Osteoblast (primary cell): ENCODE data around the gene ACTR10. TPM values are rescaled to one million over a fixed set of nuclear protein-coding genes. Genes with fewer than 3 reads are reported as not detected.
A peak's percentile ranks its signal among the peaks of the same experiment; 100 is the strongest.

Experiments used
- DNase-seq: peaks from one replicate; pipeline ENCODE4 v3.0.0; 2011; ENCODE audit warnings: low spot score, mixed read lengths; ENCODE audit not compliant: insufficient read length; ENCODE audit errors: missing footprints
- H2AFZ ChIP-seq: 2 replicates; pipeline ENCODE4 v1.6.0; 2011; ENCODE audit warnings: mild to moderate bottlenecking, low read length
- H3K27ac ChIP-seq: 2 replicates; pipeline ENCODE4 v1.5.1; 2011; ENCODE audit warnings: mild to moderate bottlenecking, low read depth, low read length, moderate library complexity
- H3K27me3 ChIP-seq: 2 replicates; pipeline ENCODE4 v1.6.0; 2012; ENCODE audit warnings: mild to moderate bottlenecking, control low read depth, inconsistent platforms, low read length, moderate library complexity; ENCODE audit not compliant: insufficient read depth
- H3K36me3 ChIP-seq: 2 replicates; pipeline ENCODE4 v1.5.1; 2011; ENCODE audit warnings: mild to moderate bottlenecking, low read length, control low read depth, moderate library complexity; ENCODE audit not compliant: insufficient read depth
- H3K4me1 ChIP-seq: 2 replicates; pipeline ENCODE4 v1.5.1; 2011; ENCODE audit warnings: mild to moderate bottlenecking, low read length, control low read depth, moderate library complexity; ENCODE audit not compliant: insufficient read depth
- H3K4me2 ChIP-seq: 2 replicates; pipeline ENCODE4 v1.6.0; 2011; ENCODE audit warnings: mild to moderate bottlenecking, low read length; ENCODE audit not compliant: insufficient read depth
- H3K4me3 ChIP-seq: fragments of 200-600 bp; sonication (generic); 3 replicates; pipeline ENCODE4 v1.5.1; 2012; ENCODE audit warnings: mild to moderate bottlenecking, low read length, inconsistent platforms; ENCODE audit not compliant: insufficient read depth
- H3K79me2 ChIP-seq: 2 replicates; pipeline ENCODE4 v1.6.0; 2012; ENCODE audit warnings: mild to moderate bottlenecking, low read length, control low read depth, inconsistent platforms; ENCODE audit not compliant: insufficient read depth
- H3K9me3 ChIP-seq: 2 replicates; pipeline ENCODE4 v1.5.1; 2011; ENCODE audit warnings: low read depth, low read length, control low read depth
- H4K20me1 ChIP-seq: 2 replicates; pipeline ENCODE4 v1.6.0; 2012; ENCODE audit warnings: mild to moderate bottlenecking, low read length, control low read depth; ENCODE audit not compliant: insufficient read depth
- total RNA-seq: library from RNA; depleted of rRNA; stranded (reverse); fragments of >200 nt; gene quantifications from 2 replicates; pipeline ENCODE4 v1.2.3, GENCODE V29; 2012
- TF ChIP-seq, protein P1 (sequence below): IDR thresholded peaks from 2 replicates; pipeline ENCODE4 v1.5.1; 2011; ENCODE audit warnings: mild to moderate bottlenecking, low read depth, low read length, moderate library complexity; ENCODE audit errors: extremely low read depth

Gene ACTR10
- total RNA-seq, 1 donor, result 63.0 TPM

DNA sequence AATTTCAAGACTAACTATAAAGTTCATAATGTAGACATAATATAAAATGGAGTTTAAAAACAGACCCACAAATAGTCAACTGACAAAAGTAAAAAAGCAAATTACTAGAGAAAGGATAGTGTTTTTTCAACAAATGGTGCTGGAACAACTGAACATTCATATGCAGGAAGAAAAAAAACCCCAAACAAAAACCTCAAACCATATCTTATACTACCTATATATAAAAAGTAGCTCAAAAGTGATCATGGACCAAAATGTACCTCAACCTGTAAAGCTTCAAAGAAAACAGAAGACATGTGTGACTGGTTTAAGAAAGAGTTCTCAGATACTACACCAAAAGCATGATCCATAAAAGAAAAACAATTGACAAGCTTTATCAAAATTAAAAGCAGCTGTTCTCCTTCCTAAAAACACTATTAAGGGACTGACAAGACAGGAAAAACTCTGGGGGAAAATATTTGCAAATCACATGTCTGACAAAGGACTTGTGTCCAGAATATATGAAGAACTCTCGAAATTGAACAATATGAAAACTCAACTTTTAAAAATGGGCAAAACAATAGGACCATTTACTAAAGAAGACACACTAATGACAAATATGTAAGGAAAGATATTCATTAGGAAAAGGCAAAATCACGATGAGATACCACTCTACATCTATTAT, 75.7 kb downstream of the ACTR10 start:
- DNase-seq, result peak; percentile 5
- H3K27me3 ChIP-seq, result no peaks in the 10 kb centered on the region
- H4K20me1 ChIP-seq, result peaks cover 5% of the 10 kb centered on the region
- H3K4me1 ChIP-seq, result peaks cover 4% of the 10 kb centered on the region
- H3K36me3 ChIP-seq, result peaks cover 58% of the 10 kb centered on the region
- H3K27ac ChIP-seq, result peak overlapping the region; percentile 4
- no peak overlapping the region for H3K4me3 ChIP-seq
- H3K9me3 ChIP-seq, result no peaks in the 10 kb centered on the region
- TF ChIP-seq, protein P1, sequence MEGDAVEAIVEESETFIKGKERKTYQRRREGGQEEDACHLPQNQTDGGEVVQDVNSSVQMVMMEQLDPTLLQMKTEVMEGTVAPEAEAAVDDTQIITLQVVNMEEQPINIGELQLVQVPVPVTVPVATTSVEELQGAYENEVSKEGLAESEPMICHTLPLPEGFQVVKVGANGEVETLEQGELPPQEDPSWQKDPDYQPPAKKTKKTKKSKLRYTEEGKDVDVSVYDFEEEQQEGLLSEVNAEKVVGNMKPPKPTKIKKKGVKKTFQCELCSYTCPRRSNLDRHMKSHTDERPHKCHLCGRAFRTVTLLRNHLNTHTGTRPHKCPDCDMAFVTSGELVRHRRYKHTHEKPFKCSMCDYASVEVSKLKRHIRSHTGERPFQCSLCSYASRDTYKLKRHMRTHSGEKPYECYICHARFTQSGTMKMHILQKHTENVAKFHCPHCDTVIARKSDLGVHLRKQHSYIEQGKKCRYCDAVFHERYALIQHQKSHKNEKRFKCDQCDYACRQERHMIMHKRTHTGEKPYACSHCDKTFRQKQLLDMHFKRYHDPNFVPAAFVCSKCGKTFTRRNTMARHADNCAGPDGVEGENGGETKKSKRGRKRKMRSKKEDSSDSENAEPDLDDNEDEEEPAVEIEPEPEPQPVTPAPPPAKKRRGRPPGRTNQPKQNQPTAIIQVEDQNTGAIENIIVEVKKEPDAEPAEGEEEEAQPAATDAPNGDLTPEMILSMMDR, result no peak
- H2AFZ ChIP-seq, result no peak overlapping the region
- H3K4me2 ChIP-seq, result no peak overlapping the region
- H3K79me2 ChIP-seq, result peaks cover 91% of the 10 kb centered on the region

DNA sequence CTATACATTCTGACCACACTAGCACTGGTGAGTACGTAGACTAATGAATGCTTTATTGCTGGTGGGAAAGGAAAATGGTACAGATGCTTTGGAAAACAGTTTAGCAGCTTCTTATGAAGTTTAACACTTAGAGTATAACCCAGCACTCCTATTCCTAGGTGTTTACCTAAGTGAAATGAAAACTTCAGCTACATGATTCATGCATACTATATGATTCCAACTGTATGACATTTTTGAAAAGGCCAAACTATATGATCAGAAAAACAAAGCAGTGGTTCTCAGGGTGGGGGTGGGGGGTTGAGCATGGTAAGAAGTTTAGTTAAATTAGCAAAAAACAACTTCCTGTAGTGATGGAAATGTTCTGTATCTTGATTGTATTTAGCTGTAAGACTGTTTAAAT, 76.3 kb downstream of the ACTR10 start:
- Histone ChIP-seq H2AFZ (no peak overlapping the region), H3K27me3 (no peaks in the 10 kb centered on the region), H3K9me3 (no peaks in the 10 kb centered on the region), H3K27ac (no peak overlapping the region), H3K4me1 (peaks cover 7% of the 10 kb centered on the region), H3K79me2 (peaks cover 92% of the 10 kb centered on the region), H4K20me1 (peaks cover 11% of the 10 kb centered on the region), H3K4me2 (no peak overlapping the region), H3K36me3 (peaks cover 55% of the 10 kb centered on the region), H3K4me3 (no peak overlapping the region)
- no peak for DNase-seq
- TF ChIP-seq, protein P1, result no peak

DNA sequence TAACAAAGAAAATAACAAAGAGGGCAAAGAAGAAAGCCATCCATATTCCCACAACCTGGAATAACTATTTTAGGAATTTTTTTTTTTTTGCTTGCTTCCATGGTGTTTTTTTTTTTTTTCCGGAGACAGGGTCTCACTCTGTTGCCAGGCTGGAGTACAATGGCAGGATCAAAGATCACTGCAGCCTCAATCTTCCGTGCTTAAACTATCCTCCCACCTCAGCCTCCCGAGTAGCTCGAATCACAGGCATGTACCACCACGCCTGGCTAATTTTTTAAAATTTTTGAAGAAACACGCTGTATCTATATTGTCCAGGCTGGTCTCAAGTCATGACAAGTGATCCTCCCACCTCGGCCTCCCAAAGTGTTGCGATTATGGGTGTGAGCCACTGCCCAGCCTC, 78.2 kb downstream of the ACTR10 start:
- Histone ChIP-seq H3K9me3 (no peaks in the 10 kb centered on the region), H3K27ac (no peak overlapping the region), H3K36me3 (peaks cover 37% of the 10 kb centered on the region), H3K4me3 (no peak overlapping the region), H2AFZ (no peak overlapping the region), H3K4me1 (peaks cover 23% of the 10 kb centered on the region), H3K4me2 (no peak overlapping the region), H4K20me1 (peaks cover 14% of the 10 kb centered on the region), H3K27me3 (no peaks in the 10 kb centered on the region), H3K79me2 (peaks cover 90% of the 10 kb centered on the region)
- TF ChIP-seq, protein P1, result no peak
- no peak for DNase-seq

DNA sequence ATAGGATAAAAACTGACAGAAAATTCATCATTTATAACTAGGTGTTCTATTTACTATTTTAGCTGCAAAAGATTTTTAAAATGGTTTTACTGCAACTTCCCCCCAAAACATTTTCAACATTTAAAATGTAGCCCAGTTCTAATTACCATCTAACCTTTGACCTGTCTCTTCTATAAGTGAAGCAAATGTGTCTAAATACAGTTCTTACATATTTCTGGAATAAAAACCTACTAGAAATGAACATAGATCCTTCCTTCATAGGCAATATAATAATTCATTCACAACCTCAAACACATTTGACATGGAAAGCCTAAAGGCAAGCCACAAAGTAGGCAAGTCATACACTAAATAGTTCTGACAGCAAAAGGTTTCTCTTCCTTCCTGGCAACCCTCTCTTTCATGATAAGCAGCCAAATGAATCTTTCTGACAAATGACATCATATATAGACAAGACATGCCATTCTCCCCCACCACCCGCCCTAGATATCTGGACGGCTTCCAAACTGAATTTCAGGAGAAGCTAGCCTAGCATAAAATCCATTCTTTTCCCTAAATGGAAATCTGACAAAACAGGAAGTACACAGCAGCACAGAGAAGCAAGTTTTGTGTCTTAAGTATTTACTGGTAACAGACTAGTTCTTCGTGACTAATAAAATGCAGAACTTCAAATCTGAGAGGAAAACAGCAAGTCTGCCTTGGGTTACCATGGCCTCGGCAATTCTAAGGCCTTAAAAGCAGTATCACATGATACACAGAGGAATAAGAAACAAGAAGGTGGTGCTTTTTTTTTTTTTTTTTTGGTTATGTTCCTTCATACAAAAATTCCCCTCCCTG, 81.2 kb downstream of the ACTR10 start:
- H2AFZ ChIP-seq, result no peak overlapping the region
- peak overlapping the region; percentile 84 for H3K27ac ChIP-seq
- H4K20me1 ChIP-seq, result peaks cover 22% of the 10 kb centered on the region
- no peaks in the 10 kb centered on the region for H3K27me3 ChIP-seq
- peaks cover 52% of the 10 kb centered on the region for H3K36me3 ChIP-seq
- H3K4me1 ChIP-seq, result peaks cover 27% of the 10 kb centered on the region
- peak overlapping the region; percentile 49 for H3K4me2 ChIP-seq
- H3K9me3 ChIP-seq, result no peaks in the 10 kb centered on the region
- H3K4me3 ChIP-seq, result no peak overlapping the region
- TF ChIP-seq, protein P1, result no peak
- peaks cover 91% of the 10 kb centered on the region for H3K79me2 ChIP-seq
- peak; percentile 85 for DNase-seq
